ENCODE results near the gene PRKRIP1.
"Not testable (repeated sequence)": the region's sequence is repeated elsewhere in the genome, so short reads cannot be mapped to it uniquely, and the experiment has no call there.

The PRKRIP1 gene

DNA sequence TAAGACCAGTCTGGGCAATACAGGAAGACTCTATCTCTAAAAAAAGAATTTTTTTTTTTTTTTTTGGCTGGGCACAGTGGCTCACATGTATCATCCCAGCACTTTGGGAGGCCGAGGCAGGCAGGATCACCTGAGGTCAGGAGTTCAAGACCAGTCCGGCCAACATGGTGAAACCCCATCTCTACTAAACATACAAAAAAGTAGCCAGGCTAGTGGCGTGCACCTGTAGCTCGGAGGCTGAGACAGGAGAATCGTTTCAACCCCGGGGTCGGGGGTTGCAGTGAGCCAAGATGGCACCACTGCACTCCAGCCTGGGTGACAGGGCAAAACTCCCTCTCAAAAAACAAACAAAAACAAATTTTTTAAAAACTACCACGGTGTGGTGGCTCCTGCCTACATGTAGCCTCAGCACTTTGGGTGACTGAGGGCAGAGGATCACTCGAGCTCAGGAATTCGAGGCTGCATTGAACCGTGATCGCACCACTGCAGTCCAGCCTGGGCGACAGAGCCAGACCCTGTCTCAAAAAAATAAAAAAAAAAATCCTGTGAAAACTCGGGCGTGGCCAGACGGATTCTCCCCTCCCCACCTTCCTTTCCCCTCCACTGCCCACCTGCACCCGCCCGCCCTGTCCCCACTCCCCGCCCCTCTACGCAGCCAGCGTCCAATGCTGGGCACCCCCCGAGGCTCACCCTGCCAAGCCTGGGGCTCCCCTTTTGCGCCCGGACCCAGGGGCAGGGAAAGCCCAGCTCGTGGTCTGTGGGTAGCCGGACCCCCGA lies 36.5 kb downstream of the PRKRIP1 start:
- DNase-seq = no peak

DNA sequence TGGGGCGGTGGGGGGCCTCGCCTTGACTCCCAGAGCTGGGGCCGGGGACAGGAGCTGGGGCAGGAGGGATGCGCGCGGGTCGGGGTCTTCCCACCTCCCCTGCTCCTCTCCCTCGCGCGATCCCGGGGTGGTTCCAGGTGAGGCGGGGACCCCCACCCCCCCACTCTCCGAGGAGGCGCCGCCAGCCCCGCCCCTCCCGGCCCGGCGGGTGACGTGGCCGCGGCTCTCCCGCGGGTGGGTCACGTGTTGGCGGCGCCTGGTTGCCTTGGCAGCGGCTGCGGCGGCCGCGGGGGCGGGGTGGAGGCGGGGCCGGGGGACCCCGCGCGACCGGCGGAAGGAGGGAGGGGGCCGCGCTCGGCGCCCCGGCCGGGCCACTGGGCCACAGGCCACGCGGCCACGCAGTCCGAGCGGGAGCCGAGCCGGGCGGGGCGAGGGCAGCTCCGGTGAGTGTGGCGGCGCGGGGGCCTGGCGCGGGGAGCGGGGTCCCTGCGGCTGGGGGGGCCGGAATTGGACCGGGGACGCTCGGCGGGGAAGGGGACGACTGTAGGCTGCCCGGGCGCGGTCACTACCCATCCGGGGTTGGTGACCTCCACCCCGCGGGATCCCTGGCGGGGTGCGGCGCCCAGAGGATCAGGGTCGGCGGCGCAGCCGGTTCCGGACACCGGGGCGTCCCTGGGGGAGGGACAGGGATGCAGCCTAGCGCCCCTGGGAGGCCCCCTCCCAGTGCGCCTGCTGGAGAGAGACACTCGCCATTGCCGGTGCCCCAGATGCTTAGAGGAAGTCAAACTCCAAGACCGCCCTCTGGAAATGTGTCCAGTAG lies 37.3 kb downstream of the PRKRIP1 start, which contains the start of gene ORAI2:
Gene ORAI2, plus strand, starts transcription at position 357 of the 820 bp plus-strand sequence. CDS start 5,382 bp downstream, outside the sequence.
- DNase-seq = no peak

DNA sequence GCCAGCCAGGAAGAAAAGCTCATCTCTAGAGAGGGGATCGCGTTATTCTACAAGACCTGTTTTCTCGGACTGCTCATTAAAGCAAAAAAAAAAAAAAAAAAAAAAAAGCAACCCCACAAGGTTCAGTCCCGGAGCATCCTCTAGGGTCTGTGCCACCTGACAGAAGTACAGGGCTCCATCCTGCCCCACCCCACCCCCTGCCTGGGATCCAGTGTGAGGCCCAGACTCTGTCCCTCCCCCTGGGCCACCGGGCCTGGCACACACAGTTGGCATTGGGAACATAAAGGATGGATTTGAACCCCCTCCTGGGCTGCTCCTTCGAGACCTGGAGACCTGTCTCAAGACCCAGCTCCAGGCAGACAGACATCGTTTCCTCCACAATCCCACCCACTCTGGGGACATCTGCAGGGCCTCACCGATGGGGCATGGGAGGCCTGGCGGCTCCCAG lies 37.9 kb downstream of the PRKRIP1 start:
- DNase-seq = no peak

DNA sequence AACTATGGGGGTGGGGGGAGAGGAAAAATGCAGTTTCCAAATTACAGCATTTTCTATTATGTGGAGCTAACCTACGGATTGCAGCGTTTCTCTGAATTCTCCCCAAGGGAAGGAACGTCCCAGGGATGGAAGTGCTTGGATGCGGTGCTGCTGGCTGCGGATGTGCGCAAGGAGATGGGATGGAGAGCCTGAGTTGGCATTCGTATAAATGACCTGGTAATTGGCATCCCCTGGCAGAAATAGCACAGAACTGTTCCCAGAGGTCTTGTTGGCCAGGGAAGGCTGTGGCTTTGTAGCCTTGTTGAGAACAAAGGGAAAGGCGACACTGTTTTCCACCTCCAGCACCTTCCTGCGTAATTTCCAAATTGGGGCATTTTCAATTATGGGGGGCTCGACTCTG lies 40.0 kb downstream of the PRKRIP1 start:
- DNase-seq = no peak

DNA sequence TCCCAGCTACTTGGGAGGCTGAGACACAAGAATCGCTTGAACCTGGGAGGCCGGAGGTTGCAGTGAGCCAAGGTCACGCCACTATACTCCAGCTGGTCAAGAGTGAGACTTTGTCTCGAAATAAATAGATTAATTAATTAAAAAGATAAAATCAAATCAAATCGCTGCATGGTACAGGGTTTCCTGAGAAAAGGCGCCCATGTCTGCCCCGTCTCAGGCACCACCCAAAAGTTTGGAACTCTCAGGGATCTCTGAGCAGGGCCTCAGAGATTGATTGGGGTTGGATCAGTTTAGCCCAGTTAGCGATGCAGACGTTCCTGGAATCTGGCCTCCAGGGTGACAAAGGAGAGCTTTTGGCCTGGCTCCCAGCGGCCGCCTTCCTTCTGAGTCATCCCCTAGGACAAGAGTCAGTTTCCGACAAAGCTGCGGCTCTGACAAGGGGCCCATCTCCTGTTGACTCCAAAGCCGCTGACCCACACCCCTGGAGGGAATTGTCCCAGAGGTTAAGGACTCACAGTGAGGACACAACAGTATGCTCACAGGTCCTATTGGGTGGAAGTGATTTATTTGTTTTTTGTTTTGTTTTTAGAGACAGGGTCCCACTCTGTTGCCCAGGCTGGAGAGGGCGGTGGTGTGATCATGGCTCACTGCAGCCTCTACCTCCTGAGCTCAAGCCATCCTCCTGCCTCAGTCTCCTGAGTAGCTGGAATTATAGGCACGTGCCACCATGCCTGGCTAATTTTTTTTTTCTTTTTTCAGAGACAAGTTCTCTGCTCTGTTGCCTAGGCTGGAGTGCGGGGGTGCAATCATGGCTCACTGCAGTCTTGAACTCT lies 44.0 kb downstream of the PRKRIP1 start:
- no peak for DNase-seq

DNA sequence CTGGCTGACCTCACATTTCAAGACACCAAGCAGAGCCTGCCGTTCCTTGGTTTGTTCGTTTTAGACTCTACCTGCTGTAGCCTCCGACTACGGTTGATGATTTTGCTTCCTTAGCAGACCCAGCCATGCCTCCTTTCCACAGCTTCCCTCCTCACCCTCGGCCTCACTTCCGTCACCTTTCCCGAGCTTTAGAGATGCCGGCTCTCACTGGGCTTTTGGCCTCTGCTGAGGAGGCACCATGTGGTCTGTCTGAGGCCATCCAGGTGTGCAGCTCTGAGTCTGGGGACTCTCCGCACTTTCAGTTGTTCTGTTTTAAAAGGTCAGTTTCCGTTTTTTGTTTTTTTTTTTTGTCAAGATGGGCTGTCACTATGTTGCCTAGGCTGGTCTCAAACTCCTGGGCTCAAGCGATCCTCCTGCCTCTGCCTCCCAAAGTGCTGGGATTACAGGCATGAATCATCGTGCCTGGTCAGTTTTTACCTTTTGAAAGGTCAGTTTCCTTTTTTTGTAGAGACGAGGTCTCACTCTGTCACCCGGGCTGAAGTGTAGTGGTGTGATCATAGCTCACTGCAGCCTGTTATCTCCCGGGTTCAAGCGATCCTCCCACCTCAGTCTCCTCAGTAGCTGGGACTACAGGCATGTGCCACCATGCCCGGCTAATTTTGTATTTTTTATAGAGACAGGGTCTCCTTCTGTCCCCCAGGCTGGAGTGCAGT lies 49.0 kb downstream of the PRKRIP1 start:
- no peak for DNase-seq

DNA sequence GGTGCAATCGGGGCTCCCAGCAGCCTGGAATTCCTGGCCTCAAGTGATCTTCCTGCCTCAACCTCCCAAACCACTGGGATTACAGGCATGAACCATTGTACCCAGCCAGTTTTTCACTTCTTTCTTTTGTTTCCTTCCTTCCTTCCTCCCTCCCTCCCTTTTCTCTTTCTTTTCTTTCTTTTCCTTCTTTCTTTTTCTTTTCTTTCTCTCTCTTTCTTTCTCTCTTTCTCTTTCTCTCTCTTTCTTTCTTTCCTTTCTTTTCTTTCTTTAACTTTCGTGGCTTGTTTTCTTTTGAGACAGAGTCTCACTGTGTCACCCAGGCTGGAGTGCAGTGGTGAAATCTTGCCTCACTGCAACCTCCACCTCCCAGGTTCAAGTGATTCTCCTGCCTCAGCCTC lies 49.5 kb downstream of the PRKRIP1 start:
- DNase-seq = no peak

DNA sequence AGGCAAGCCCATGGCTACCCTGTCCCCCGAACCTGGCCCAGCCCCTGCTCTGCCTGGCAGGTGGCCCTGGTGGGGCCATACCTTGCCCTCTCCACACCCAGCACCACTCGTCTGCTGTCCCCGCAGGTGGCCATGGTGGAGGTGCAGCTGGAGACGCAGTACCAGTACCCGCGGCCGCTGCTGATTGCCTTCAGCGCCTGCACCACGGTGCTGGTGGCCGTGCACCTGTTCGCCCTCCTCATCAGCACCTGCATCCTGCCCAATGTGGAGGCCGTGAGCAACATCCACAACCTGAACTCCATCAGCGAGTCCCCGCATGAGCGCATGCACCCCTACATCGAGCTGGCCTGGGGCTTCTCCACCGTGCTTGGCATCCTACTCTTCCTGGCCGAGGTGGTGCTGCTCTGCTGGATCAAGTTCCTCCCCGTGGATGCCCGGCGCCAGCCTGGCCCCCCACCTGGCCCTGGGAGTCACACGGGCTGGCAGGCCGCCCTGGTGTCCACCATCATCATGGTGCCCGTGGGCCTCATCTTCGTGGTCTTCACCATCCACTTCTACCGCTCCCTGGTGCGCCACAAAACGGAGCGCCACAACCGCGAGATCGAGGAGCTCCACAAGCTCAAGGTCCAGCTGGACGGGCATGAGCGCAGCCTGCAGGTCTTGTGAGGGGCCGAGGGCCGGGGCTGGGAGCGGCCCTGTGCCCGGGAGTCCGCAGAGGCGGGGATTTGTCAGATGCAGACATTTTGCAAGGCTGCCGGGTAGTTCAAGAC lies 50.4 kb downstream of the PRKRIP1 start:
- no peak for DNase-seq

DNA sequence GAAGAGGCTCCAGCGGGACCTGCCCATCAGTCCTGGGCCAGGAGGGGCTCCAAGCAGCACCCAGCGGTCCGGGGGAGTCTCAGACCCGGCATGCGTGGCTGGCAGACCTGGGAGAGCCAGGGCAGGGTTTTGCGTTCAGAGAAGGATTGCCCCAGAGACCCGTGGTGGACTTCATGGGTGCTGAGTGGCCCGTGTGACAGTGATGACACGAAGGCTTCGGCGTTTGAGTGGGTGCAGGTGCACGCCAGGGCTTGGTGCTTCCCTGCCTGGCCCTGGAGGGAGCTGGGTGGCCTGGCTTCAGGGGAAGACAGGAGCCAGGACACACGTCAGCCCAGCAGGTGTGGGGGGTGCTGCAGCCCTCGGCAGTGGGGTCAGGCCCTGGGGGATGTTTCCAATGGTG lies 51.1 kb downstream of the PRKRIP1 start:
- no peak for DNase-seq

DNA sequence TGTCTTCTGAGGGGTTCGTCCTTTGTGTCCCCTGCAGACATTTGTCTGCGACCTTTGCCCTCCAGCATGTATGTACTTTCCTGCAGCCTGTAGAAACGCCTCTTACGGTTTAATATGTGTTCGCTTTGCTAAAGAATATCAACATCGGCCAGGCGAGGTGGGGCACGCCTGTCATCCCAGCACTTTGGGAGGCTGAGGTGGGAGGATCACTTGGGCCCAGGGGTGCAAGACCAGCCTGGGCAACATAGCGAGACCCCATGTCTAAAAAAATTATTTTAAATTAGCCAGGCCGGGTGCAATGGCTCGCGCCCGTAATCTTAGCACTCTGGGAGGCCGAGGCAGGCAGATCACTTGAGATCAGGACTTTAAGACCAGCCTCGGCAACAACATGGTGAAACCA lies 53.0 kb downstream of the PRKRIP1 start:
- DNase-seq = no peak

DNA sequence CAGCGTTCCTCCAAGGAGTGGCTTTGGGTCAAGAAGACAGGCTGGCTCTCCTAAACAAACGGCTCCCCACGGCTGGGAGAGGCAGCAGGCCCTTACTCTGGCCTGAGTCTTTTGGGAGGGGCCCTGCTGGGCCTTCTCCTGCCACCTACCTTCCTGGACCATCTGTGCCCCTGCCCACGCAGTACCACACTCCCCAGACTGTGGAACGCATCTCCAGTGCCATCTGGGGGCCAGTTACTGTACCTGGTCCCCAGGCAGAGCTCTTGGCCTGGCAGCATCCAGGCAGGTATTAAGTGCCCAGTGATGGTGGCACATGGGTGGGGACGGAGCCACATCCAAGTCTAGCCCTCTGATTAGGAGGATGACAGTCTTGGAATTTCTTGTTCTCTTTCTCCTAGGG lies 54.1 kb downstream of the PRKRIP1 start:
- no peak for DNase-seq

DNA sequence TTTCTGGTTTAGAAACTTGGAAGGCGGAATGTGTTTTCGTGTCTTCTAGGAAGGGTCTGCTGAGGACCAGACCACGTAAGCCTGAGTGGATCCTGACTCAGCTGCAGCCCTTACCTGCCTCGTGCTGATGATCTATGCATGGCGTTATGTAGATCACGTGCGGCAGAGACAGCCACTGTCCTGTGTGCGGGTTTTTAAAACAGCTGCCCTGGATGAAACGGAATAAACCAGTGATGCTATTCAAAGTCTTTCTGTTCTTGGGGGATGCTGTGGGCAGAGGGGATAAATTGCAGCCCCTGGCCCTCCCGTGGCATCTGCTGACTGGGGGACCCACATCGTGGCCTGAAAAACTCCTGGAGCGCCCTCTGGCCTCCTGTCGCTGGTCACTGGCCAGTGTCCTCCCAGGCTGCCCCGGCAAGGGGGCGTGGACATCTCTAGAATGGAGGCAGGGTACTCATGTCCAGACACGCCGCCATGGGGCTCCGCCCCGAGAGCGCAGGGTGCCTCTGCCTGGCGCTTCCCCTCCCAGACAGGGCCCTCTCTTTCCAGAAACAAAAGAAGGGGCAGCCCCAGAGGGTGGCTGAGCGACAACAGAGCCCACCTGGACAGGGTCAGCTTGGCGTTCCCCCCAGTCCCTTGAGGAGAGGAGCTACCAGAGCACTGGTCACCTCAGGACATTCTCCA lies 55.4 kb downstream of the PRKRIP1 start:
- DNase-seq = no peak

DNA sequence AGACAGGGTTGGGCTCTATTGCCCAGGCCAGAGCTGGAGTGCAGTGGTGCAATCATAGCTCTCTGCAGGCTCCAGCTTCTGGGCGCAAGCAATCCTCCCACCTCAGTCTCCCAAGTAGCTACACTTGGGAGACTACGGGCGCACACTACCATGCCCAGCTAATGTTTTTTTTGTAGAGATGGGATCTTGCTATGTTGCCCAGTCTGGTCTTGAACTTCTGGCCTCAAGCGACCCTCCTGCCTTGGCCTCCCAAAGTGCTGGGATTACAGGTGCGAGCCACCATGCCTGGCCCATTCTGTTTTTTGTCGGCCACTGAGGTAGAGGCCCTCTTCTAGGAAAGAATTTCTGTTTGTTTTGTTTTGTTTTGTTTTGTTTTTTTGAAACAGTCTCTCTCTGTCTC lies 56.3 kb downstream of the PRKRIP1 start:
- no peak for DNase-seq

DNA sequence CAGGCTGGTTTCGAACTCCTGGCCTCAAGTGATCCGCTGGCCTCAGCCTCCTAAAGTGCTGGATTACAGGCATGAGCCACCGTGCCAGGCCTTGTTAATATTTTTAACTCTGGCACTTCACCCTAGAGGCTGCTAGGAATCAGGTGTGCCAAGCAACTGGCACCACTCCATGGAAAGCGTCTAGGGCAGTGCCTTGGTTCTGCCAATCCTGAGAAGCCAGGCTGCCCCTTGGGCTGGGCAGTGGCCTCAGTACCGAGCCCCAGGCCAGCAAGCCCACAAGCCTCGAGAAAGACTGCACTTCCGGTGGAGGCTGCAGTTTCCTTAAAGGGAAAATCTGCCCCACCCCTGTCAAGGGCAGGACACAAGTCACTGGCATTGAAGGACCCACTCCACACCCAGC lies 57.2 kb downstream of the PRKRIP1 start:
- no peak for DNase-seq

DNA sequence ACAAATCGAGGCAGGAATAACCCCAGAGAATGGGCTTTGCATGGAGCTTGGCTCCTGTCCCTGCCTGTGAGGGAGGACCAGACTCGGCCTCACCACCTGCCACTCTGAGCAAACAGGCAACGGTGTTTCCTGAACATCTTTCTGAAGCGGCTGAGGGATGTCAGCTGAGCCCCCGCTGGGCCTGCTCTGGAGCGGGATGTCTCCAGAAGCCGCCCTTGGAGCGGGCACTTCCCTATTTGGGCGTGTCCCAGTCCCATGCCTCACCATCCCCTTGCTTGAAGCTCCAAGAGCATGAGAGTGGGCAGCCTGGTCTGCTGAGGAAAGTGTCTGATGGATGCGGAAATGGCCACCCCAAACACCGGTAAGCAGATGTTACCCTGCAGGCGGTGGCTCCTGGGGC lies 58.3 kb downstream of the PRKRIP1 start:
- DNase-seq = no peak

DNA sequence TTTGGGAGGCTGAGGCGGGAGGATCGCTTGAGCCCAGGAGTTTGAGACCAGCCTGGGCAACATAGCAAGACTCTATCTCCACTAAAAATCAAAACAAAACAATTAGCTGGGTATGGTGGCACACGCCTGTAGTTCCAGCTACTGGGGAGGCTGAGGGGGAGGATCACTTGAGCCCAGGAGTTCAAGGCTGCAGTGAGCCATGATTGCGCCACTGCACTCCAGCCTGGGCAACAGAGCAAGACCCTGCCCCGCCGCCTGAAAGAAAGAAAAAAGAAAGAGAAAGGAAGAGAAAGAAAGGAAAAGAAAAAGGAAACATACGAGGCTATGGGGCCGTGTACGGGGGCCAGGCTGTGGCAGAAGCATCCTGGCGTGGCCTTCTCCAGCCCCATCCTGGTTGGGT lies 58.8 kb downstream of the PRKRIP1 start:
- not testable (repeated sequence) for DNase-seq

DNA sequence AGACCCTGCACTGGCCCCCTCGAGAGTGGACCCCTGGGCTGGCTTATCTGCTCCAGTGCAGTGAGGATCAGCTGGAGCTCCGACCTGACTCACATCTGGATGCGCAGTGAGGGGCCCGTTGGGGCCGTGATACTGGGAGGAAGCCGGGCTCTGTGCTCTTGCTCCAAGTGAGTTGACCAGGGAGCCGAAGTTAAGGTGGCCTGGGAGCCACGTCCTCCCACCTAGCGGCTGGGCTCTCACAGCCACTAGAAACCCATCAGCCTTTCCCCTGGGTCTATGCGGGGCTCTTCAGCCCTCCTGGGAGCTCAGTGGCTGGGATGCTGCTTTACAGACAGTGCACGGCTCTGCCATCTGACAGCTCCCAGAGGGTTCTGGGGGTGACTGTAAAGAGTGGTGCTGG lies 59.4 kb downstream of the PRKRIP1 start:
- no peak for DNase-seq

DNA sequence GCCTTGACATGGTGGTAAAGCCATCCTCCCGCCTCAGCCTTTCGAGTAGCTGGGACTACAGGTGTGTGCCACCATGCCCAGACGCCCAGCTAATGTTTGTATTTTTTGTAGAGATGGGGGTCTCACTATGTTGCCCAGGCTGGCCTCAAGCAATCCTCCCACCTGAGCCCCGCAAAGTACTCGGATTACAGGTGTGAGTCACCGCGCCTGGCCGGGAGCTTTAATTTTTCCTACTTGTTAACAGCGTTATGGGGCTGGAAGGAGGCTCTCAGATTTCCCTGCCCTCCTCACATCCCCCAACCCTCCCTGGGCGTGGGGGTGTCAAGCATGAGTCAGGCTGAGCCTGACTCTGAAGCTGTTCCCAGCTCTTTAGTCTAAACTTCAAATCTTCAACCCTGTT lies 60.2 kb downstream of the PRKRIP1 start:
- no peak for DNase-seq

DNA sequence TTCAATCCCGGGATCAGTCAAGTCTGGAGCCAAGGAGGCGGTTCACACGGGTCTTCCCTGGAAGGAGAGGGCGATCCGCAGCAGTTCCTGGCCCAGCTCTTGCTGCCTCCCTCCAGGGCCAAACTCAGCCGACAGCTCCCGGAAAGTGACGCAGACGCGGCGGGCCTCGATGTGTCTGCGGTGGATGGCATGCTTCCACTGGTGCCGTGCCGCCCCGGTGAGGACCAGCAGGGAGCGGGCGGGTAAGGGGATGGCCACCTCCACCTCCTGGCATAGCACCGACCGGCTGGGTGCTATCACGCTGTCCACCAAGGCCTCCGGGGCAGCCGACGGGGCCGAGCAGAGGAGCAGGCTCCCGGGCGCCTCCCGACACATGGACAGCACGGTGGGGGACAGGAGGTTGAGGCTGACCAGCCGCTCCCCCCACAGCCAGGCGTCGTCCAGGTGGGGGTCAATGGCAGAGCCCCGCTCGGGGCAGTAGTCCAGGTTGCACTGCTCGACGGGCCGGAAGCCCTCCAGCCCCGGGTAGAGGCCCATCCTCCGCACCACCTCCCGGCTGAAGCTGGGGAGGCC lies 61.3 kb downstream of the PRKRIP1 start:
- DNase-seq = no peak

DNA sequence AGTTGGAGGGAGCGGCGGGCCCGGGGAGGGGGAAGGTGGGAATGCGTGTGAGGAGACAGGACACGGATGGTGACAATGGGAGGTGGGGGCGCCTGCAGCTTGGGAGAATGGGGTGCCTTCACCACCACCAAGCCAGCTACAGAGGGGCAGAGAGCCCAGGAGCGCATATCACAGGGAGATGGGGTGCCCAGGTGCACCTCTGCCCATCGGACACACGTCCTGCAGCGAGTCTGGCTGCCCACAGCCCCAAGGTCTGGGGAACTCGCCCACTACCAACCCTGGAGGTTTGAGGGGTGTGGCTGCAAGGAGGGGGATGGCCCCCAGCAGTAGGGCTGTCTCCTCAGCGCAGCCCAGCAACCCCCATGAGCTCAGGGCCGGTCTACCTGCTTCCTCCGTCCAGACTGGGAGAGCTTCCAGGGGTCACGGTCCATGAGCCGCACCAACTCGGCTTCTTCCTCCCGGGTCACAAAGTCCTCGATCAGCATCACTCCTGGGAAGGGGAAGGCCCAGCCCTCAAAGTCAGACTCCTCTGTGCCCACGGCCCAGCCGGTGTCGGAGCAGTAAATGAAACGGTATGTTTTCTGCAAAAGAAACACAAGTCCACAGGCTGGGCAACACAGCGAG lies 63.2 kb downstream of the PRKRIP1 start:
- no peak for DNase-seq
